Nucleus accumbens (tissue), 56 donors: ENCODE data around the gene R3HDM2.

Experiments used
- DNase-seq, 56 donors: peaks; one replicate each; lab custom pipeline; 2025; lab: John Stamatoyannopoulos, UW

Gene R3HDM2

DNA sequence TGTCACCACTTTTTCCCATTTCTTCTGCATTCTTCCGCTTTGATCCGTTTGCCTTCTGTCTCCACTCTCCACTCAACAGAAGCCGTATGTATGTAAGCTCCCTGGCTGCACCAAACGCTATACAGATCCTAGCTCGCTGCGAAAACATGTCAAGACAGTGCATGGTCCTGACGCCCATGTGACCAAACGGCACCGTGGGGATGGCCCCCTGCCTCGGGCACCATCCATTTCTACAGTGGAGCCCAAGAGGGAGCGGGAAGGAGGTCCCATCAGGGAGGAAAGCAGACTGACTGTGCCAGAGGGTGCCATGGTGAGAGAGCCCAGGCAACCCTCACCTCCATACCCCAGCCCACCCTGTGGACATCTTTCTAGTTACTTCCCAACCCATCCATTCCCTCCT is 37.1 kb upstream of the R3HDM2 start:
- DNase-seq: no peak

DNA sequence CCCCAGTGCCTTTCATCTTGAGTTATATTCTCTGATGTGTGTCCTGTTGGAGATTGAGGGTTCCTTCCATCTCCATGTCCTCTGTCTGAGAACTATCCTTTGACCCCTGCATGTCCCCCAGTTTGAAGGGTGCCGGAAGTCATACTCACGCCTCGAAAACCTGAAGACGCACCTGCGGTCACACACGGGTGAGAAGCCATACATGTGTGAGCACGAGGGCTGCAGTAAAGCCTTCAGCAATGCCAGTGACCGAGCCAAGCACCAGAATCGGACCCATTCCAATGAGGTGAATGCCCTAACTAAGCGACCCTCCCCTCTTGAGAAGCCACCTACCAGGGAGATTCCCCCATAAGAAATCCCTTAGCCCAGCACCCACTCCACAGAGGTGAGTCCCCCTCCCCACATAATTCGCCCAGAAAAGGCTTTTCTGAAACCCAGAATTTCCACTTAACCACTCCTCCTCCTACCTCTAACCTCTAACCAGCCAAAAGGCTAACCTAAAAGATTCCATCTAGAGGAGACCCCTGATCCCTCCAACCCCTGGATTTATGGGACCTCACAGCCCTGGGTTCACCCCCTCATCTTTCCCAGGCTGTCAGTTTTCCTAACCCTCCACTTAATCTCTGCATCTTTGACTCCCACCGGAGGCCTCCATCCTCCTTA is 36.5 kb upstream of the R3HDM2 start:
- DNase-seq: no peak

DNA sequence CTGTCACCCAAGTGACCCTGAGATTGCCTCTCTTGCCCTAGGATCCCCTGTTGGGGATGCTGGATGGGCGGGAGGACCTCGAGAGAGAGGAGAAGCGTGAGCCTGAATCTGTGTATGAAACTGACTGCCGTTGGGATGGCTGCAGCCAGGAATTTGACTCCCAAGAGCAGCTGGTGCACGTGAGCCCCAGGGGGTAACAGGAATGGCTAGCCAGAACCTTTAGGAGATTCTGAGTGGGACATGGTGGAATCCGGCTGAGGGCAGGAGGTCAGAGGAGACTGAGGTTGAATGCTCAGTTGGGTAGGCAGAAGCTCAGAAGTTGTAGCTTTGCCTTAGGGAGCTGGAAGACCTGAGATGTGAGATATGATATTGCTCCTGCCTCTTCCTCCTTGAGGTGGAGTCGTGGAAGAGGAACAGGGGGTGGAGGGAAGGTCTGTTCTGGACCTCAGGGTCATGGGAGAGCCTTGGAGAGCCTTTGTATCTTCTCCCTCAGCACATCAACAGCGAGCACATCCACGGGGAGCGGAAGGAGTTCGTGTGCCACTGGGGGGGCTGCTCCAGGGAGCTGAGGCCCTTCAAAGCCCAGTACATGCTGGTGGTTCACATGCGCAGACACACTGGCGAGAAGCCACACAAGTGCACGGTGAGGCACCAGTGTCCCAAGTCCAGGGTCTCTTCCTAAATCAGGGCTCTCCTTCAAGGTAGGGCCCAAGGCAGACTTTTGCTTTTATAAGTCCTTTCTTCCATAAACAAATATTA is 35.1 kb upstream of the R3HDM2 start:
- DNase-seq: no peak

DNA sequence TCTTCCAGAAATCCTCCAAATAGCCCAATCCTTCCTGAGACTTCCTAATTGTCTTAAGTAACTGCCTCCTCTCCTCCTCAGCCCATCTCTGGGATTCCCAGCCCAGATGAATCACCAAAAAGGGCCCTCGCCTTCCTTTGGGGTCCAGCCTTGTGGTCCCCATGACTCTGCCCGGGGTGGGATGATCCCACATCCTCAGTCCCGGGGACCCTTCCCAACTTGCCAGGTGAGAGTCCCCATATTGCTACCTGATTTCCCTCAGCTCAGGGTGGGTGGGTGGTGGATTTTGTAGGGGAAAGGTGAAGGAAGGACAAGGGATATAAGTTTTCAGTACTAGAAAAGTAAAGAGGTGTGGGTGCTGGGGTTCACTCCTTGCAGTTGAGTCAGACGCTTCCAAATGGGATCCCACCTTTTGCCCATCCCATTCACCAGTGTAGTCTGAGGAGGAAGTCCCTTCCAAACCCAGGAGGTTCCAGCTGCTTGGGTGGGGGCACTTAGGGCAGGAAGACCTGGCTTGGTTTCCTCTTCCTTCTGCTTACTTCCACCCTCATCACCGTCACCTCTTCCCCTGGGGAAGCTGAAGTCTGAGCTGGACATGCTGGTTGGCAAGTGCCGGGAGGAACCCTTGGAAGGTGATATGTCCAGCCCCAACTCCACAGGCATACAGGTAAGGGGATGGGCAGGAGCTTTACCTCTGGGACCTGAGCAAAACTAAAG is 34.3 kb upstream of the R3HDM2 start:
- DNase-seq: no peak

DNA sequence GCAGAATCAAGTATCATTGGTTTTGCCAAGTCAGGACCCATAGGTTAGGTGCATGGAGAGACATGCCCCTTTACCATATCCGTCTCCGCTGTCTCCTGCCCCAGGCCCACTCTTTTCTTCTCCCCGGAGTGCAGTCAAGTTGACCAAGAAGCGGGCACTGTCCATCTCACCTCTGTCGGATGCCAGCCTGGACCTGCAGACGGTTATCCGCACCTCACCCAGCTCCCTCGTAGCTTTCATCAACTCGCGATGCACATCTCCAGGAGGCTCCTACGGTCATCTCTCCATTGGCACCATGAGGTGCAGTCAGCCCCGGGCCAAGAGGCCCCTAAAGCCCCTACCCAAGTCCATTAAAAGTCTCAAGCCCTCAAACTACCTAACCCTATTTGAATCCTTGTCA is 33.7 kb upstream of the R3HDM2 start:
- DNase-seq: no peak

DNA sequence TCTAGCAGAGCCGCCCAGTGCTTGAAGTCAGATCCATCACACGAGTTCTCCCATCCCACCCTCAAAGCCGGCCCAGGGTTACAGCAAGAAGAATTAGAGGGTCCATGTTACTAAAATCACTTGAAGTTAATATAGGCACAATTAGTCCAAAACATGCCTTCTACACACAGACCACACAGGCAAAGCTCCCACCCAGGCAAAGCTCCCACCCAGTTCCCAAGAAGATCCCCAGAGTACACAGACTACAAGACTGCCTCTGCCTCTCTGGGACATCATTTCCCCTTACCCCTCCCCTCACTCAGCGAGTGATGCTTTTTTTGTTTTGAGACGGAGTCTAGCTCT is 32.0 kb upstream of the R3HDM2 start:
- DNase-seq: no peak

DNA sequence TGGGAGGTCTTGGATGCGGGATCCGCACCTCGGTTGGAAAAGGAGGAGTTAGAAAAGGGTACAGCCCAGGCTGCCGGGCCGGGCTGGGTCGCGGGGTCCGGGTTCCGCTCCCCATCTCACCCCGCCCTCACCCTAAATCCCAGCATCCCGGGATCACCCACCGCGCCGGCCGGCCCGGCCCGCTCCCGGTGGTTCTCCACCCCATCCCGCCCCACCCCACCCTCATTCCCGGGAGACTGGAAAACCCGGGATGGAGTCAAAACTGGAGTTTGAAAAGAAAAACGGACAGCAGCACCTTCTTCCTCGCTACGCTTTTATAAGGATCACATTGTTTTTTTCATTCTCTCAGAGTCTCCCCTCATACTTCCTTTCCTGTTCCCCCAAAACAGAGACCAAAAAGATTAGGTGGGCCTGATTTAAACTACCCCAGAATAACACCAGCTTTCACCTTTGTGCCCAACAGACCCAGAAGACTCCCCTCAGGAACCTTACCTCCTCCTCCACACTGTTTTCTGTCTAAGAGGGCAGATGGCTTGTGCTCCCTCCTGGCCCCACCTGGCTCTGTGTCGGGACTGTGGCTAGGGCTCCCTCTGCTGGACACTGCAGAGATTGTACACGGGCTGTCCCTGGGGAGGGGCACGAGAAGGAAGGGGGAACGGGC is 31.5 kb upstream of the R3HDM2 start:
- peak in 52 of 56 donors; percentile 8 to 83 (median 58) for DNase-seq

DNA sequence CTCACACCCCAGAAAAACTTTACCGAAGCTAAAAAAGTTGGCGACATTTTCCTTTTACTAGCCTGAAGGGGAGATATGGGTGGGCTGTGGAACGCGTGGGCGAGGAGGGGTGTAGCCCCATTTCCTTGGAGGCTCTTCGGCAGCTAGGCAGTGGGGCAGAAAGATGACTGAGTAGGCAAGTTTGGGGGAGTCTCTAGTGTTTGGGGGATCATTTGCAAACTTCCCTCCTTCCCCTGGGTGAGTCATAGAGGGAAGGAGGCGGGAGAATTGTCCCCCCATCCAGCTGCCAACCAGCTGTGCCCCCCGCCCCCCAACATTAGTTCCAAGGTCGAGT is 31.0 kb upstream of the R3HDM2 start:
- DNase-seq: no peak

DNA sequence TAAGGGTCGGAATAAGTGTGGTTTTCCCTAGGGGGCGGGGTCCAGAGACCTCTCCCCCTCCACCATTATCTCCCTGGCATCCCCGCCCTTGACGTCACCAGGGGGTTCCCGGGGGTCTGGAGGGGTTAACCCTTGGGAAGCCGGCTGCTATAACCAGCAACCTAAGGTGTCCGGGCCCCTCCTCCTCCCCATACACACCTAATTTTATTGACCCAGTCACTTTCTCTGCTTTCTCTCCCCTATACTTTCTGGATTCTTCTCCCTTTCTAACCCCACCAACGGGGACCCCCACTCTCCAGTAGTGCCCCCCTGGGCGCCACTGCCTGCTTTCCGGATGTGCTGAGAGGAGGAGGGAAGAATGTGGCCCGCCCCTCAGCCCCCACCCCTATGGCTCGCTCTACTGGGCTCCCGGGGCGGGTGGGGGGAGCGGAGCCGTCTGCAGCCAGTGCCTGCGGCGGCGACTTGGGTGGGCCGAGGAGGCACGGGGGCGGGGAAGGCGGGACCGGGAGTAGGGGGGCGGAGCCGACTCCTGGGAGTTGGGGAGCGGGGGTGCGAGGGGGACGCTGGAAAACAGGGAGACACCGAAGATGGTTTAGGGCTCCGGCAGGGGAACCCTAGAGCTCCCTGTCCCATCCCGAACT is 30.6 kb upstream of the R3HDM2 start:
- peak in 31 of 56 donors; percentile 2 to 67 (median 29) for DNase-seq

DNA sequence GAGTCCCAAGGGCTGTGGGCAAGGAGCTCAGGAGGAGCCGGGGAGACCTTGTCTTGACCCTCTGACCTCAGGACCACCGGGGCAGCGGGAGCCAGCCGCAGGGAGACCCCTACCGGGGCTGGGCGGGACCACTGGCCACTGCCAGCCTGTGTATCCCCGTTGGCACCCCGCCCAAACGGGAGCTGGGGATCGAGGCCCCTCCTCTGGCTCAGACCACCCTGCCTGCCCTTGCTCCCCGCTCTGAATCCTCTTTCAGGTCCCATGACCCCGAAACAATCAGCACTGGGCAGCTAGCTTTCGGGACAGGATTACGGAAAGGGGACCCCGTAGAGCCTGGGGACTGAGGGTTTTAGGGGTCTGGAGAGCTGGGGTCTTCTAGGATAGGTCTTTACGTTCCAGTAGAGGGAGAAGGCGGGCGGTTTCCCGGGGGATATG is 30.0 kb upstream of the R3HDM2 start:
- peak in 3 of 56 donors; percentile 16 to 47 (median 20) for DNase-seq

DNA sequence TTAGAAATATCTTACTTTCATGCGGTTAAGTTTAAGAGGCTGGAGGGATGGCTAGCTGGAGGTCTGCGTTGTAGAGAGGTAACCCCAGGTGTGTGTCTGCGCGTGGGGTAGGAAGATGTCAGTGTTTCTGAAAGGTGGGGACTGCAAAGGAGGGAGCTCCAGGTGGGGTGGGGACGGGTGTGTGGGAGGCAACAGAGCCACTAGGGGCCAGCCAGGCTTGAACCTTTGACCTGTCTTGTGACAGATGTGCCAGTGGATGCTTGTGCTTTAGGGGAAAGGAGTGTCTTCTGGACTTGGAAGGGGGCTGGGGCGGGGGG is 29.6 kb upstream of the R3HDM2 start:
- no peak for DNase-seq

DNA sequence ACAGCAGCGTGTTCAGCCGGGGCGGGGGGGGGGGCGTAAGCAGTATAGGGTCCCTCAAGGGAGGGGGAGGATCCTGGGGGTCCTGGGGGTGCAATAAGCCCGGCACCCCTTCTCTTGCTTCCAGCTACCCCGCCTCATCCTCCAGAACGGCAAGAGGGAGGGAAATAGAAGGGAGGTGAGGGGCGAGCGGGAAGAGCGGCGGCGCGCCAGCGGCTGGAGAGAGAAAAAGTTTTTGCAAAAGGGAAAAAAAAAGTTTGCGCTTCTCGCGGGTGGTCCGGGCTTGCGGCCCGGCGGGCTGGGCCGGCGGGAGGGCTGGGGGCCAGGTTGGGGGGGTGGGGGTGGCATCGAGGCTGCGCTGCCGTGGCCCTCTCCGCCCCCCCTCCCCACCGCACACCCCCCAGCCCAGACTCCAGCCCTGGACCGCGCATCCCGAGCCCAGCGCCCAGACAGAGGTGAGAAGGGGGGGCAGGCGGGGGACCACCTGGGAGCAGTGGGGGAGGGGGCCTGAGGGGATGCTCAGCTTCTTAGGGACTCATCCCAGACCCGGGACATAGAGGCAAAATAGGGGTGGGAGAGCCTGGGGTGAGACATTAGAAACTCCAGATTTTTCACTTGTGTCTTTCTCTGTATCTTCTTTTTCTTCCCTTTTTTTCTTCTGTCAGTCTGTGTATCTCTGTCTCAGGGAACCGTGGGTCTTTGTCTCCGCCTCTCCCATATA is 29.1 kb upstream of the R3HDM2 start, which contains the start of gene GLI1:
GLI1 (plus strand) TSS at position 36 of the 718 bp plus-strand sequence. CDS start 3,907 bp downstream, outside the sequence.
- DNase-seq: peak in 4 of 56 donors; percentile 17 to 56 (median 48)

DNA sequence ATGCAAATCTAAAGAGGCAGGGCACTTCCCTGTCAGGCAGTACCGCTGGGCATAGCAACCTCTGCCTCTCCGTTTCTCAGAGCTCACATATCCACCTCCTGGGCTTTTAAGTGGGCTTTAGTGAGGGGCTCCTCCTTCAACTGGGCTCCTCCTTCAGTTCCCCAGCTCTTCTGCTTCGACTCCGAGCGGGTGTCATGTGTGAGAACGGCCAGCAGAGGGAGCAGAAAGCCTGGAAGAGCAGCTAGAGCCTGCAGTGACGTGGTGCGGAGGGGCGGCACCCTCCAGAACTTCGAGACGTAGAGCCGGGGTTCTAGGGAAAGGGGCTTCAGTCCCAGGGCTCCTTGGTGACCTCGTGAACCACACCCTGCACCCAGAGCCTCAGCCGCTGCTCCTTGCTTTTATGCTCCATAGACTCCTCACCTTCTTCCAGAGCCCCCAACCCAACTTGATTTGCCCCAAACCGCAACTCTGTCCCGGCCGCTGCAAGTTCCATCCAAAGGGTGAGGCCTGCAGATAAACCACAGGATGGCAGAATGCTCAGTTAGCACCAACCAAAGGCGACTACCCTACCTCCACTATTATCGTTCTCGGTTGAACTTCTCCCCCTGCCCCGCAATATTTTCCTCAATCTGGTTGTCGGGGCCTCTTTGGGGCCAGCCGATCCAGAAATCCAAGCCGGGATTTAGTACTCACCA is 28.4 kb upstream of the R3HDM2 start:
- DNase-seq: peak in 55 of 56 donors; percentile 37 to 95 (median 81)

DNA sequence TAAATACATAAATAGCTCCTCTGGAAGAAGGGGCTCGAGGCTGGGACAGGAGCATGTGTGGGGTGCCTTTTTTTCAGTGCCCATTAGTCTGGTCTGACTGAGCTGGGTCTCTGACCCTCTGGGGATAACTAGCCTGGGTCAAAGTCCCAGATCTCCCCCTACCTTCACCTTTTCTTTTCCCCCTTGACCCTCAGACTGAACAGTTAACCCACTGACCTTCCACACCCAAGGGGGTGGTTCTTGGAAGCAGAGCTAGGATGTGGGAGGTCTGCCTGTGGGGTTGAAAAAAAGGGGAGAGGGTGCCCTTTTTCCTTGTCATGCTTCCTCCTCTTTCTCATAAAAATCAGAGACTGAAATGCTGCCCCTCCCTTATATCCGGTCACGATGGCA is 27.8 kb upstream of the R3HDM2 start:
- DNase-seq: peak in 1 of 56 donors; percentile 55

DNA sequence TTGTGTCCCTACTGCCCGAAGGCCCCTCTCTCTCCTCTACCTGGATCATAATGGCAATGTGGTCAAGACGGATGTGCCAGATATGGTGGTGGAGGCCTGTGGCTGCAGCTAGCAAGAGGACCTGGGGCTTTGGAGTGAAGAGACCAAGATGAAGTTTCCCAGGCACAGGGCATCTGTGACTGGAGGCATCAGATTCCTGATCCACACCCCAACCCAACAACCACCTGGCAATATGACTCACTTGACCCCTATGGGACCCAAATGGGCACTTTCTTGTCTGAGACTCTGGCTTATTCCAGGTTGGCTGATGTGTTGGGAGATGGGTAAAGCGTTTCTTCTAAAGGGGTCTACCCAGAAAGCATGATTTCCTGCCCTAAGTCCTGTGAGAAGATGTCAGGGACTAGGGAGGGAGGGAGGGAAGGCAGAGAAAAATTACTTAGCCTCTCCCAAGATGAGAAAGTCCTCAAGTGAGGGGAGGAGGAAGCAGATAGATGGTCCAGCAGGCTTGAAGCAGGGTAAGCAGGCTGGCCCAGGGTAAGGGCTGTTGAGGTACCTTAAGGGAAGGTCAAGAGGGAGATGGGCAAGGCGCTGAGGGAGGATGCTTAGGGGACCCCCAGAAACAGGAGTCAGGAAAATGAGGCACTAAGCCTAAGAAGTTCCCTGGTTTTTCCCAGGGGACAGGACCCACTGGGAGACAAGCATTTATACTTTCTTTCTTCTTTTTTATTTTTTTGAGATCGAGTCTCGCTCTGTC is 26.1 kb upstream of the R3HDM2 start:
- DNase-seq: no peak

DNA sequence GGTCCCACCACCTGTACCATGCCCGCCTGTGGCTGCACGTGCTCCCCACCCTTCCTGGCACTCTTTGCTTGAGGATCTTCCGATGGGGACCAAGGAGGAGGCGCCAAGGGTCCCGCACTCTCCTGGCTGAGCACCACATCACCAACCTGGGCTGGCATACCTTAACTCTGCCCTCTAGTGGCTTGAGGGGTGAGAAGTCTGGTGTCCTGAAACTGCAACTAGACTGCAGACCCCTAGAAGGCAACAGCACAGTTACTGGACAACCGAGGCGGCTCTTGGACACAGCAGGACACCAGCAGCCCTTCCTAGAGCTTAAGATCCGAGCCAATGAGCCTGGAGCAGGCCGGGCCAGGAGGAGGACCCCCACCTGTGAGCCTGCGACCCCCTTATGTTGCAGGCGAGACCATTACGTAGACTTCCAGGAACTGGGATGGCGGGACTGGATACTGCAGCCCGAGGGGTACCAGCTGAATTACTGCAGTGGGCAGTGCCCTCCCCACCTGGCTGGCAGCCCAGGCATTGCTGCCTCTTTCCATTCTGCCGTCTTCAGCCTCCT is 25.4 kb upstream of the R3HDM2 start:
- peak in 12 of 56 donors; percentile 3 to 41 (median 10) for DNase-seq

DNA sequence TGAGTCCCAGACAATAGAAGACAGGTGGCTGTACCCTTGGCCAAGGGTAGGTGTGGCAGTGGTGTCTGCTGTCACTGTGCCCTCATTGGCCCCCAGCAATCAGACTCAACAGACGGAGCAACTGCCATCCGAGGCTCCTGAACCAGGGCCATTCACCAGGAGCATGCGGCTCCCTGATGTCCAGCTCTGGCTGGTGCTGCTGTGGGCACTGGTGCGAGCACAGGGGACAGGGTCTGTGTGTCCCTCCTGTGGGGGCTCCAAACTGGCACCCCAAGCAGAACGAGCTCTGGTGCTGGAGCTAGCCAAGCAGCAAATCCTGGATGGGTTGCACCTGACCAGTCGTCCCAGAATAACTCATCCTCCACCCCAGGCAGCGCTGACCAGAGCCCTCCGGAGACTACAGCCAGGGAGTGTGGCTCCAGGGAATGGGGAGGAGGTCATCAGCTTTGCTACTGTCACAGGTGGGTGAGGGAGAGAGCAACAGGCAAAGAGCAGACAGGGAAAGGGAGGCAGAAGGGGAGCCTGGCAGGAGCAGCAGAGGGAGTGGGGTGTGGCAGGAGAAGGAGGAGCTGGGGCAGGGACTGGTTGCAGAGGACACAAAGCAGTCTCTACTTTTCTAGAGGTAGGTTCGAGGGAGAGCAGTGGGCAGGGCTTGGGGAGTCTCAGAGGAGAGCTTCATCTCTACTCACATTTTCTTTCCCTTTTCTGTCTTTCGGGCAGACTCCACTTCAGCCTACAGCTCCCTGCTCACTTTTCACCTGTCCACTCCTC is 24.7 kb upstream of the R3HDM2 start:
- DNase-seq: no peak
